HepG2 (cell line): Measurements from ENCODE around the gene SLC25A51. TPM values are rescaled to one million over a fixed set of nuclear protein-coding genes. Genes with fewer than 3 reads are reported as not detected.

ENCODE experiments used
- CENPT ChIP-seq: sonication (generic); formaldehyde crosslinking; IDR thresholded peaks from 2 replicates; pipeline ENCODE4 v1.8.0; 2022; ENCODE audit warnings: low read depth, mild to moderate bottlenecking, moderate library complexity, missing genetic modification reagents
- FOSL2 ChIP-seq: sonication (generic); formaldehyde crosslinking; IDR thresholded peaks from 2 replicates; pipeline ENCODE4 v1.4.0; 2020; ENCODE audit warnings: missing genetic modification reagents
- FOXA3 ChIP-seq: IDR thresholded peaks from 2 replicates; pipeline ENCODE4 v1.6.1; 2016; ENCODE audit warnings: missing genetic modification reagents, missing compliant biosample characterization
- GATAD1 ChIP-seq: IDR thresholded peaks from 2 replicates; pipeline ENCODE4 v1.6.1; 2016; ENCODE audit warnings: missing genetic modification reagents, missing compliant biosample characterization
- MZF1 ChIP-seq: sonication (generic); formaldehyde crosslinking; IDR thresholded peaks from 2 replicates; pipeline ENCODE4 v1.8.1; 2023; ENCODE audit warnings: mild to moderate bottlenecking, missing genetic modification reagents, borderline replicate concordance
- PPARG ChIP-seq: conservative IDR thresholded peaks from 2 replicates; pipeline ENCODE4 v1.6.1; 2016; ENCODE audit warnings: missing biosample characterization, missing genetic modification reagents
- SMARCE1 ChIP-seq: fragments of 450-650 bp; IDR thresholded peaks from 2 replicates; pipeline ENCODE4 v1.6.1; 2017; ENCODE audit warnings: borderline replicate concordance
- SOX13 ChIP-seq, 3 experiments: fragments of 450-650 bp in 1 of 3; sonication (generic) in 1 of 3; formaldehyde crosslinking in 1 of 3; IDR thresholded peaks in 2 of 3; conservative IDR thresholded peaks in 1 of 3; 2 replicates each; pipeline versions ENCODE4 v1.5.0 to v1.6.1; 2016 to 2020; ENCODE audit warnings: antibody characterized with exemption in 1 of 3, mild to moderate bottlenecking in 1 of 3, missing compliant biosample characterization in 1 of 3, missing genetic modification reagents in 1 of 3, moderate library complexity in 1 of 3
- SP4 ChIP-seq: sonication (generic); formaldehyde crosslinking; IDR thresholded peaks from 2 replicates; pipeline ENCODE4 v1.8.1; 2023; ENCODE audit warnings: mild to moderate bottlenecking, missing genetic modification reagents
- TCF12 ChIP-seq, 2 experiments: fragments of 450-650 bp in 1 of 2; sonication (generic) in 1 of 2; formaldehyde crosslinking in 1 of 2; IDR thresholded peaks; 2 replicates each; pipeline versions ENCODE4 v1.6.1 to v1.8.0; 2017 to 2022; ENCODE audit warnings: antibody characterized with exemption in 1 of 2, mild to moderate bottlenecking in 1 of 2, missing genetic modification reagents in 1 of 2, moderate library complexity in 1 of 2
- ZNF7 ChIP-seq: IDR thresholded peaks from 2 replicates; pipeline ENCODE4 v1.6.1; 2016; ENCODE audit warnings: missing biosample characterization, missing genetic modification reagents
- polyA plus RNA-seq, 8 experiments: library from polyadenylated mRNA; depleted of rRNA in 3 of 8; stranded (reverse) in 7 of 8; unstranded in 1 of 8; fragments of >200 nt; fragmentation: Illumina TruSeq in 4 of 8; extraction: Trizol in 4 of 8; gene quantifications; 2 replicates each; pipeline versions ENCODE4 v1.2.1 to v1.2.3, GENCODE V29; 2011 to 2016; ENCODE audit warnings: low read depth in 4 of 8, missing spikeins in 1 of 8, mixed read lengths in 1 of 8; ENCODE audit not compliant: insufficient read depth in 1 of 8
- total RNA-seq, 5 experiments: library from RNA; depleted of rRNA; stranded (reverse); fragments of >200 nt; fragmentation: Illumina TruSeq; extraction: Trizol; gene quantifications; 2 replicates each; pipeline ENCODE4 v1.2.3, GENCODE V29; 2016; ENCODE audit warnings: low read depth in 1 of 5
- TF ChIP-seq, protein P1 (sequence below): IDR thresholded peaks from 2 replicates; pipeline ENCODE4 v1.6.1; 2016; ENCODE audit warnings: low read depth, control low read depth
- TF ChIP-seq, protein P2 (sequence below): sonication (generic); formaldehyde crosslinking; IDR thresholded peaks from 2 replicates; pipeline ENCODE4 v1.8.0; 2022; ENCODE audit warnings: mild to moderate bottlenecking, missing genetic modification reagents
- TF ChIP-seq, protein P3 (sequence below): IDR thresholded peaks from 2 replicates; pipeline ENCODE4 v1.6.1; 2016; ENCODE audit warnings: low read depth
- TF ChIP-seq, protein P4 (sequence below): sonication (generic); formaldehyde crosslinking; conservative IDR thresholded peaks from 2 replicates; pipeline ENCODE4 v1.4.0; 2020; ENCODE audit warnings: mild to moderate bottlenecking, missing genetic modification reagents, moderate library complexity
- TF ChIP-seq, protein P5 (sequence below), 2 experiments: IDR thresholded peaks; 2 replicates each; pipeline ENCODE4 v1.6.1; 2011 to 2012; ENCODE audit warnings: low read length in 2 of 2, borderline replicate concordance in 1 of 2, low read depth in 1 of 2, mild to moderate bottlenecking in 1 of 2, moderate library complexity in 1 of 2

SLC25A51 gene
- total and polyA plus RNA-seq, 2 of the 13 experiments (the other 11 are each of a cell fraction or from before 2014, with no cell fraction given): 14.6 to 37.7 TPM

DNA sequence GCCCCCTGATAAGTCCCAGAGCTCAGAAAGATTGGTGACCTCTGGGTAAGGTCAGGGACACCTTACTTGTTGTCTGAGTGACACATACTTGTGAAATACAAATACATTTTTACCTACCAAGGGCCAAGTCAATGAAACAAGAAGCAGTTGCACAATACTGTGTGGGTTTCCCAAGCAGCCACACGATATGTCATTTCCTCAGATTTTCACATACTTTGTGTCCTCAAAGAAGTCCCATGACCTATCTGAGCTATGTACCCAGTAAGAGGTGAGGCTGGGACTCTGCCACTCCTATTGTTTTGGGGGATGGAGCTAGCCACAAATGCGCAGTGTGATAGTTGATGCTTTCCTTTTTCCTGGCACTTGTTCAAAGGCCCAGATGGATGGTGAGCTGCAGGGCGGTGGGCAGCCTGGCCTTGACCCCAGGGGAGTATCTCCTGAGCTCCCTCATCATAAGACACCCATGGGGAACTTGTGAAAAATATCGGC is 4.8 kb upstream of the SLC25A51 start (continued):
- TF ChIP-seq SP4 (0 out of 2 replicates have a peak, but pooled peaks have one; percentile 24), MZF1 (no peak), CENPT (CRISPR knock-in tag) (no peak), SMARCE1 (peak; percentile 34; the same call in 1 of the 2 replicates), ZNF7 (CRISPR knock-in tag) (no peak), TCF12 (IDR thresholded peaks at IDR 0.05) (no peak), TCF12 (CRISPR knock-in tag; IDR thresholded peaks at IDR 0.05) (no peak), FOSL2 (peak; percentile 98), GATAD1 (CRISPR knock-in tag) (peak; percentile 49; the same call in 1 of the 2 replicates), SOX13 (IDR thresholded peaks at IDR 0.05) (peak; percentile 48; the same call in 1 of the 2 replicates), SOX13 (CRISPR knock-in tag; conservative IDR thresholded peaks at IDR 0.05 in 1 of 2, IDR thresholded peaks at IDR 0.05 in 1 of 2) (peak in 1 of 2 experiments; percentile 80; a peak in 2 of 4 replicates), PPARG (peak; percentile 45; the same call in 1 of the 2 replicates), FOXA3 (CRISPR knock-in tag) (peak; percentile 93)
- TF ChIP-seq, protein P1, sequence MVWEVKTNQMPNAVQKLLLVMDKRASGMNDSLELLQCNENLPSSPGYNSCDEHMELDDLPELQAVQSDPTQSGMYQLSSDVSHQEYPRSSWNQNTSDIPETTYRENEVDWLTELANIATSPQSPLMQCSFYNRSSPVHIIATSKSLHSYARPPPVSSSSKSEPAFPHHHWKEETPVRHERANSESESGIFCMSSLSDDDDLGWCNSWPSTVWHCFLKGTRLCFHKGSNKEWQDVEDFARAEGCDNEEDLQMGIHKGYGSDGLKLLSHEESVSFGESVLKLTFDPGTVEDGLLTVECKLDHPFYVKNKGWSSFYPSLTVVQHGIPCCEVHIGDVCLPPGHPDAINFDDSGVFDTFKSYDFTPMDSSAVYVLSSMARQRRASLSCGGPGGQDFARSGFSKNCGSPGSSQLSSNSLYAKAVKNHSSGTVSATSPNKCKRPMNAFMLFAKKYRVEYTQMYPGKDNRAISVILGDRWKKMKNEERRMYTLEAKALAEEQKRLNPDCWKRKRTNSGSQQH: no peak
- TF ChIP-seq, protein P2, sequence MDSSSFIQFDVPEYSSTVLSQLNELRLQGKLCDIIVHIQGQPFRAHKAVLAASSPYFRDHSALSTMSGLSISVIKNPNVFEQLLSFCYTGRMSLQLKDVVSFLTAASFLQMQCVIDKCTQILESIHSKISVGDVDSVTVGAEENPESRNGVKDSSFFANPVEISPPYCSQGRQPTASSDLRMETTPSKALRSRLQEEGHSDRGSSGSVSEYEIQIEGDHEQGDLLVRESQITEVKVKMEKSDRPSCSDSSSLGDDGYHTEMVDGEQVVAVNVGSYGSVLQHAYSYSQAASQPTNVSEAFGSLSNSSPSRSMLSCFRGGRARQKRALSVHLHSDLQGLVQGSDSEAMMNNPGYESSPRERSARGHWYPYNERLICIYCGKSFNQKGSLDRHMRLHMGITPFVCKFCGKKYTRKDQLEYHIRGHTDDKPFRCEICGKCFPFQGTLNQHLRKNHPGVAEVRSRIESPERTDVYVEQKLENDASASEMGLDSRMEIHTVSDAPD: peak; percentile 69; the same call in 1 of the 2 replicates
- TF ChIP-seq, protein P3, sequence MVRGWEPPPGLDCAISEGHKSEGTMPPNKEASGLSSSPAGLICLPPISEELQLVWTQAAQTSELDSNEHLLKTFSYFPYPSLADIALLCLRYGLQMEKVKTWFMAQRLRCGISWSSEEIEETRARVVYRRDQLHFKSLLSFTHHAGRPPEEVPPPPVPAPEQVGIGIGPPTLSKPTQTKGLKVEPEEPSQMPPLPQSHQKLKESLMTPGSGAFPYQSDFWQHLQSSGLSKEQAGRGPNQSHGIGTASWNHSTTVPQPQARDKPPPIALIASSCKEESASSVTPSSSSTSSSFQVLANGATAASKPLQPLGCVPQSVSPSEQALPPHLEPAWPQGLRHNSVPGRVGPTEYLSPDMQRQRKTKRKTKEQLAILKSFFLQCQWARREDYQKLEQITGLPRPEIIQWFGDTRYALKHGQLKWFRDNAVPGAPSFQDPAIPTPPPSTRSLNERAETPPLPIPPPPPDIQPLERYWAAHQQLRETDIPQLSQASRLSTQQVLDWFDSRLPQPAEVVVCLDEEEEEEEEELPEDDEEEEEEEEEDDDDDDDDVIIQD (CRISPR knock-in tag): 0 out of 2 replicates have a peak, but pooled peaks have one; percentile 20
- TF ChIP-seq, protein P4, sequence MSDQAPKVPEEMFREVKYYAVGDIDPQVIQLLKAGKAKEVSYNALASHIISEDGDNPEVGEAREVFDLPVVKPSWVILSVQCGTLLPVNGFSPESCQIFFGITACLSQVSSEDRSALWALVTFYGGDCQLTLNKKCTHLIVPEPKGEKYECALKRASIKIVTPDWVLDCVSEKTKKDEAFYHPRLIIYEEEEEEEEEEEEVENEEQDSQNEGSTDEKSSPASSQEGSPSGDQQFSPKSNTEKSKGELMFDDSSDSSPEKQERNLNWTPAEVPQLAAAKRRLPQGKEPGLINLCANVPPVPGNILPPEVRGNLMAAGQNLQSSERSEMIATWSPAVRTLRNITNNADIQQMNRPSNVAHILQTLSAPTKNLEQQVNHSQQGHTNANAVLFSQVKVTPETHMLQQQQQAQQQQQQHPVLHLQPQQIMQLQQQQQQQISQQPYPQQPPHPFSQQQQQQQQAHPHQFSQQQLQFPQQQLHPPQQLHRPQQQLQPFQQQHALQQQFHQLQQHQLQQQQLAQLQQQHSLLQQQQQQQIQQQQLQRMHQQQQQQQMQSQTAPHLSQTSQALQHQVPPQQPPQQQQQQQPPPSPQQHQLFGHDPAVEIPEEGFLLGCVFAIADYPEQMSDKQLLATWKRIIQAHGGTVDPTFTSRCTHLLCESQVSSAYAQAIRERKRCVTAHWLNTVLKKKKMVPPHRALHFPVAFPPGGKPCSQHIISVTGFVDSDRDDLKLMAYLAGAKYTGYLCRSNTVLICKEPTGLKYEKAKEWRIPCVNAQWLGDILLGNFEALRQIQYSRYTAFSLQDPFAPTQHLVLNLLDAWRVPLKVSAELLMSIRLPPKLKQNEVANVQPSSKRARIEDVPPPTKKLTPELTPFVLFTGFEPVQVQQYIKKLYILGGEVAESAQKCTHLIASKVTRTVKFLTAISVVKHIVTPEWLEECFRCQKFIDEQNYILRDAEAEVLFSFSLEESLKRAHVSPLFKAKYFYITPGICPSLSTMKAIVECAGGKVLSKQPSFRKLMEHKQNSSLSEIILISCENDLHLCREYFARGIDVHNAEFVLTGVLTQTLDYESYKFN (CRISPR knock-in tag): peak; percentile 69
- TF ChIP-seq, protein P5, sequence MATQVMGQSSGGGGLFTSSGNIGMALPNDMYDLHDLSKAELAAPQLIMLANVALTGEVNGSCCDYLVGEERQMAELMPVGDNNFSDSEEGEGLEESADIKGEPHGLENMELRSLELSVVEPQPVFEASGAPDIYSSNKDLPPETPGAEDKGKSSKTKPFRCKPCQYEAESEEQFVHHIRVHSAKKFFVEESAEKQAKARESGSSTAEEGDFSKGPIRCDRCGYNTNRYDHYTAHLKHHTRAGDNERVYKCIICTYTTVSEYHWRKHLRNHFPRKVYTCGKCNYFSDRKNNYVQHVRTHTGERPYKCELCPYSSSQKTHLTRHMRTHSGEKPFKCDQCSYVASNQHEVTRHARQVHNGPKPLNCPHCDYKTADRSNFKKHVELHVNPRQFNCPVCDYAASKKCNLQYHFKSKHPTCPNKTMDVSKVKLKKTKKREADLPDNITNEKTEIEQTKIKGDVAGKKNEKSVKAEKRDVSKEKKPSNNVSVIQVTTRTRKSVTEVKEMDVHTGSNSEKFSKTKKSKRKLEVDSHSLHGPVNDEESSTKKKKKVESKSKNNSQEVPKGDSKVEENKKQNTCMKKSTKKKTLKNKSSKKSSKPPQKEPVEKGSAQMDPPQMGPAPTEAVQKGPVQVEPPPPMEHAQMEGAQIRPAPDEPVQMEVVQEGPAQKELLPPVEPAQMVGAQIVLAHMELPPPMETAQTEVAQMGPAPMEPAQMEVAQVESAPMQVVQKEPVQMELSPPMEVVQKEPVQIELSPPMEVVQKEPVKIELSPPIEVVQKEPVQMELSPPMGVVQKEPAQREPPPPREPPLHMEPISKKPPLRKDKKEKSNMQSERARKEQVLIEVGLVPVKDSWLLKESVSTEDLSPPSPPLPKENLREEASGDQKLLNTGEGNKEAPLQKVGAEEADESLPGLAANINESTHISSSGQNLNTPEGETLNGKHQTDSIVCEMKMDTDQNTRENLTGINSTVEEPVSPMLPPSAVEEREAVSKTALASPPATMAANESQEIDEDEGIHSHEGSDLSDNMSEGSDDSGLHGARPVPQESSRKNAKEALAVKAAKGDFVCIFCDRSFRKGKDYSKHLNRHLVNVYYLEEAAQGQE (IDR thresholded peaks at IDR 0.05; ENCODE audit: borderline replicate concordance in 1 of 2, low read depth in 1 of 2, low read length in 2 of 2): 0 out of 4 replicates have a peak, but pooled peaks of 1 of the 2 experiments have one; percentile 43
